Keratinocyte (primary cell): ENCODE data around the gene PRKN. TPM values are rescaled to one million over a fixed set of nuclear protein-coding genes. Genes with fewer than 3 reads are reported as not detected.

Experiments
- DNase-seq: peaks from one replicate; pipeline ENCODE4 v3.0.0-alpha.2; 2011; ENCODE audit warnings: low read depth, missing footprints, low spot score
- FAIRE-seq: peaks from 2 replicates; lab custom pipeline; 2011; peaks lifted over from hg19 to GRCh38; lab: Jason Lieb, UNC
- H2AFZ ChIP-seq: 2 replicates; pipeline ENCODE4 v1.6.0; 2012; ENCODE audit warnings: low read length, control low read depth, inconsistent platforms; ENCODE audit not compliant: control insufficient read depth
- H3K27ac ChIP-seq: 2 replicates; pipeline ENCODE4 v1.5.1; 2011; ENCODE audit warnings: low read length; ENCODE audit not compliant: control insufficient read depth, insufficient read depth
- H3K27me3 ChIP-seq: 3 replicates; pipeline ENCODE4 v1.6.0; 2011; ENCODE audit warnings: low read length; ENCODE audit not compliant: control insufficient read depth, insufficient read depth; ENCODE audit errors: extremely low read depth
- H3K36me3 ChIP-seq, 2 experiments: 2 replicates in 1 of 2; 3 replicates in 1 of 2; pipeline ENCODE4 v1.5.1; 2011; ENCODE audit warnings: low read length in 2 of 2, mild to moderate bottlenecking in 1 of 2; ENCODE audit not compliant: control insufficient read depth in 2 of 2, insufficient read depth in 2 of 2; ENCODE audit errors: extremely low read depth in 1 of 2
- H3K4me1 ChIP-seq: 3 replicates; pipeline ENCODE4 v1.5.1; 2011; ENCODE audit warnings: low read length; ENCODE audit not compliant: control insufficient read depth, insufficient read depth; ENCODE audit errors: extremely low read depth
- H3K4me2 ChIP-seq: 3 replicates; pipeline ENCODE4 v1.6.0; 2011; ENCODE audit warnings: low read depth, low read length; ENCODE audit not compliant: control insufficient read depth, insufficient read depth; ENCODE audit errors: extremely low read depth
- H3K4me3 ChIP-seq, 3 experiments: fragments of 200-600 bp in 1 of 3; sonication (generic) in 1 of 3; 2 replicates in 2 of 3; 3 replicates in 1 of 3; pipeline ENCODE4 v1.5.1; 2011 to 2016; ENCODE audit warnings: low read length in 3 of 3, mild to moderate bottlenecking in 3 of 3, control low read depth in 2 of 3, inconsistent platforms in 1 of 3, low read depth in 1 of 3, mixed read lengths in 1 of 3, mixed run types in 1 of 3, moderate library complexity in 1 of 3; ENCODE audit not compliant: control insufficient read depth in 2 of 3, insufficient read depth in 2 of 3; ENCODE audit errors: extremely low read depth in 1 of 3
- H3K79me2 ChIP-seq: 2 replicates; pipeline ENCODE4 v1.6.0; 2012; ENCODE audit warnings: low read length; ENCODE audit not compliant: control insufficient read depth, insufficient read depth
- H3K9ac ChIP-seq: 3 replicates; pipeline ENCODE4 v1.6.0; 2011; ENCODE audit warnings: low read length; ENCODE audit not compliant: control insufficient read depth, insufficient read depth; ENCODE audit errors: extremely low read depth
- H3K9me1 ChIP-seq: 3 replicates; pipeline ENCODE4 v1.6.0; 2011; ENCODE audit warnings: low read length; ENCODE audit not compliant: control insufficient read depth, insufficient read depth; ENCODE audit errors: extremely low read depth
- H3K9me3 ChIP-seq: 2 replicates; pipeline ENCODE4 v1.5.1; 2012; ENCODE audit warnings: low read depth, low read length; ENCODE audit not compliant: control insufficient read depth
- H4K20me1 ChIP-seq: 3 replicates; pipeline ENCODE4 v1.6.0; 2011; ENCODE audit warnings: low read length; ENCODE audit not compliant: control insufficient read depth, insufficient read depth; ENCODE audit errors: extremely low read depth
- CTCF ChIP-seq, 3 experiments: IDR thresholded peaks in 1 of 3; conservative IDR thresholded peaks in 1 of 3; optimal IDR thresholded peaks in 1 of 3; 2 replicates in 2 of 3; 3 replicates in 1 of 3; pipeline versions ENCODE3 to v1.5.1; 2011; ENCODE audit warnings: low read length in 3 of 3, mild to moderate bottlenecking in 3 of 3, moderate library complexity in 2 of 3, control low read depth in 1 of 3, inconsistent platforms in 1 of 3; ENCODE audit not compliant: insufficient read depth in 2 of 3; ENCODE audit errors: extremely low read depth in 1 of 3
- EZH2 ChIP-seq: IDR thresholded peaks from one replicate; pipeline ENCODE4 v1.6.1; 2012; ENCODE audit warnings: inconsistent platforms, mild to moderate bottlenecking, low read length, moderate library complexity
- dilution Hi-C: fragments of 300-500 bp; cut with MboI; formaldehyde crosslinking; loops from one replicate; pipeline ENCODE4 v1.7.0; 2020; ENCODE audit warnings: low sequenced_read_pairs; ENCODE audit not compliant: extremely low pct_ligation_motif_present
- polyA plus RNA-seq, 5 experiments: library from polyadenylated mRNA; depleted of rRNA in 3 of 5; stranded (reverse) in 3 of 5; stranded (forward) in 1 of 5; unstranded in 1 of 5; fragments of >200 nt; gene quantifications; 1 replicate in 1 of 5; 2 replicates in 3 of 5; 3 replicates in 1 of 5; pipeline versions ENCODE4 v1.2.1 to v1.2.3, GENCODE V29; 2011 to 2012; ENCODE audit warnings: missing spikeins in 2 of 5, low read depth in 1 of 5, low replicate concordance in 1 of 5

The PRKN gene
- polyA plus RNA-seq, 1 donor (not counting 4 experiments of a cell fraction or from before 2014, with no cell fraction given) = 0.67 TPM

GRCh38 chr6:162773996-162774395 is 46.4 kb upstream of the PRKN start:
- dilution Hi-C loops = no loop called here
- no peak overlapping the region for H3K9ac ChIP-seq
- H2AFZ ChIP-seq = no peak overlapping the region
- TF ChIP-seq EZH2 (no peak), CTCF (optimal IDR thresholded peaks at IDR 0.05 in 1 of 3, IDR thresholded peaks at IDR 0.05 in 1 of 3, conservative IDR thresholded peaks at IDR 0.05 in 1 of 3; ENCODE audit: extremely low read depth in 1 of 3, insufficient read depth in 2 of 3, low read length in 3 of 3) (no peak)
- no peak overlapping the region for H3K27ac ChIP-seq
- H4K20me1 ChIP-seq = no peaks in the 10 kb centered on the region
- no peak overlapping the region for H3K4me2 ChIP-seq
- DNase-seq (no peak), FAIRE-seq (no peak)
- H3K9me1 ChIP-seq = no peaks in the 10 kb centered on the region
- no peaks in the 10 kb centered on the region for H3K27me3 ChIP-seq
- no peak overlapping the region for H3K4me3 ChIP-seq
- H3K4me1 ChIP-seq = no peaks in the 10 kb centered on the region
- no peaks in the 10 kb centered on the region for H3K79me2 ChIP-seq
- H3K9me3 ChIP-seq = no peaks in the 10 kb centered on the region
- H3K36me3 ChIP-seq = no peaks in the 10 kb centered on the region

- H2AFZ ChIP-seq = no peak overlapping the region
- H4K20me1 ChIP-seq = no peaks in the 10 kb centered on the region
- no peaks in the 10 kb centered on the region for H3K4me1 ChIP-seq
- dilution Hi-C loops = no loop called here
- no peak overlapping the region for H3K4me3 ChIP-seq
- no peak overlapping the region for H3K4me2 ChIP-seq
- no peaks in the 10 kb centered on the region for H3K79me2 ChIP-seq
- H3K27me3 ChIP-seq = no peaks in the 10 kb centered on the region
- TF ChIP-seq CTCF (optimal IDR thresholded peaks at IDR 0.05 in 1 of 3, IDR thresholded peaks at IDR 0.05 in 1 of 3, conservative IDR thresholded peaks at IDR 0.05 in 1 of 3; ENCODE audit: extremely low read depth in 1 of 3, insufficient read depth in 2 of 3, low read length in 3 of 3) (no peak), EZH2 (no peak)
- no peak overlapping the region for H3K27ac ChIP-seq
- no peaks in the 10 kb centered on the region for H3K9me1 ChIP-seq
- DNase-seq (no peak), FAIRE-seq (no peak)
- no peak overlapping the region for H3K9ac ChIP-seq
- H3K9me3 ChIP-seq = no peaks in the 10 kb centered on the region
- no peaks in the 10 kb centered on the region for H3K36me3 ChIP-seq
Observed at GRCh38 chr6:162772466-162772865, 44.9 kb upstream of the PRKN start.
